Panc1 (cell line): ENCODE data around the gene SOX12. TPM values are rescaled to one million over a fixed set of nuclear protein-coding genes. Genes with fewer than 3 reads are reported as not detected.

Experiments used
- ATAC-seq: fragments of 200-7000 bp; cut with Tn5 transposase; 2 replicates; pipeline ENCODE4 v1.9.1; 2020; ENCODE audit warnings: mild to moderate bottlenecking, moderate library complexity
- BruUV-seq: library from RNA; stranded (reverse); fragments of 400-500 nt; replicated peaks from 2 replicates; lab custom pipeline; 2021; lab: Mats Ljungman, UMichigan
- CTCF ChIA-PET: fragments of 300-600 bp; sonication (Branson Sonifier 250); formaldehyde crosslinking; loops from one replicate; lab custom pipeline; 2022; ENCODE audit warnings: antibody characterized with exemption; lab: Charles Lee
- POLR2A ChIA-PET: fragments of 300-600 bp; sonication (Branson Sonifier 250); formaldehyde crosslinking; loops from one replicate; lab custom pipeline; 2022; ENCODE audit warnings: antibody characterized with exemption; lab: Charles Lee
- DNase-seq: peaks from one replicate; pipeline ENCODE4 v3.0.0-alpha.2; 2010; ENCODE audit warnings: low read depth, low spot score
- H3K27ac ChIP-seq: 2 replicates; pipeline ENCODE4 v1.5.1; 2011; ENCODE audit warnings: mild to moderate bottlenecking, low read length, inconsistent platforms
- H3K27me3 ChIP-seq: fragments of 200-500 bp; sonication (Bioruptor generic); 2 replicates; pipeline ENCODE4 v1.6.0; 2014; ENCODE audit warnings: low read length, inconsistent platforms; ENCODE audit not compliant: control insufficient read depth, insufficient read depth
- H3K36me3 ChIP-seq: fragments of 200-500 bp; sonication (Bioruptor generic); 2 replicates; pipeline ENCODE4 v1.5.1; 2014; ENCODE audit warnings: inconsistent platforms, mild to moderate bottlenecking, low read length, moderate library complexity; ENCODE audit not compliant: control insufficient read depth, insufficient read depth
- H3K4me1 ChIP-seq: 2 replicates; pipeline ENCODE4 v1.5.1; 2011; ENCODE audit warnings: inconsistent platforms, mild to moderate bottlenecking, low read length, moderate library complexity; ENCODE audit not compliant: control insufficient read depth, insufficient read depth
- H3K4me3 ChIP-seq, 2 experiments: 2 replicates each; pipeline ENCODE4 v1.5.1; 2011 to 2012; ENCODE audit warnings: low read depth in 2 of 2, low read length in 2 of 2, mild to moderate bottlenecking in 2 of 2, inconsistent platforms in 1 of 2, moderate library complexity in 1 of 2
- H3K9me3 ChIP-seq: fragments of 200-500 bp; sonication (Bioruptor generic); 2 replicates; pipeline ENCODE4 v1.5.1; 2014; ENCODE audit warnings: low read depth, mild to moderate bottlenecking, inconsistent platforms, low read length, moderate library complexity; ENCODE audit not compliant: control insufficient read depth, insufficient read depth
- POLR2AphosphoS5 ChIP-seq: IDR thresholded peaks from 2 replicates; pipeline ENCODE4 v1.6.1; 2012; ENCODE audit warnings: mild to moderate bottlenecking, low read depth, low read length, moderate library complexity
- SIN3A ChIP-seq: IDR thresholded peaks from 2 replicates; pipeline ENCODE4 v1.6.1; 2012; ENCODE audit warnings: low read depth, mild to moderate bottlenecking, low read length, moderate library complexity, borderline replicate concordance; ENCODE audit not compliant: insufficient read depth
- TCF7L2 ChIP-seq: IDR thresholded peaks from 2 replicates; pipeline ENCODE4 v1.6.1; 2011; ENCODE audit warnings: mild to moderate bottlenecking, low read depth, low read length, inconsistent platforms
- in situ Hi-C: cut with HindIII; loops from 2 replicates; pipeline ENCODE4 v1.10.0; 2016; ENCODE audit warnings: low sequenced_read_pairs, low pct_unique_long_range_greater_than_20kb
- intact Hi-C: fragments of 100-400 bp; cut with micrococcal nuclease; formaldehyde crosslinking; loops from one replicate; pipeline ENCODE4 v1.10.0; 2022; ENCODE audit not compliant: unreplicated experiment
- total RNA-seq: library from RNA; stranded (reverse); gene quantifications from one replicate; pipeline ENCODE4 v1.2.1, GENCODE V29; 2021; ENCODE audit not compliant: unreplicated experiment
- TF ChIP-seq, protein P1 (sequence below): fragments of 450-650 bp; IDR thresholded peaks from 2 replicates; pipeline ENCODE4 v1.5.1; 2017; ENCODE audit warnings: mild to moderate bottlenecking
- TF ChIP-seq, protein P2 (sequence below), 2 experiments: IDR thresholded peaks; 2 replicates each; pipeline ENCODE4 v1.6.1; 2011 to 2012; ENCODE audit warnings: low read depth in 2 of 2, control low read depth in 1 of 2, low read length in 1 of 2, mild to moderate bottlenecking in 1 of 2, moderate library complexity in 1 of 2; ENCODE audit not compliant: insufficient read depth in 1 of 2

Gene SOX12
- total RNA-seq, 1 experiment from 2014 or later: 48.6 TPM

DNA sequence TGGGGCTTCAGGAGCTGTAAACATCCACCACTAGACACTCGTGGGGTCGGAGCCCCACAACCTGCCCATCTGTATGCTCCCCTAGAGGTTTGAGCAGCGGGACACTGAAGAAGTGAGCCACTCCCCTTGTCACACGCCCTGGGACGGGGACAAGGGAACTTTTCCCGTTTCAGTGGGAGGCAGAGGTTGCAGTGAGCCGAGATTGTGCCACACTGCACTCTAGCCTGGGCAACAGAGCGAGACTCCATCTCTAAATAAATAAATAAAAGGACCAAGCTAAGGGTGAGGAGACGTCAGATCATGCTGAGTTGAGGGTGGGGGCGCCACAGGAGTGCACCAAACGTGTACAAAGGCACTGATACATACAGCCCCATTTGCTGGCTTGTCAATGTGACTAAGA is 19.6 kb upstream of the SOX12 start:
- ChIA-PET CTCF (no interaction called here), POLR2A (no interaction called here)

DNA sequence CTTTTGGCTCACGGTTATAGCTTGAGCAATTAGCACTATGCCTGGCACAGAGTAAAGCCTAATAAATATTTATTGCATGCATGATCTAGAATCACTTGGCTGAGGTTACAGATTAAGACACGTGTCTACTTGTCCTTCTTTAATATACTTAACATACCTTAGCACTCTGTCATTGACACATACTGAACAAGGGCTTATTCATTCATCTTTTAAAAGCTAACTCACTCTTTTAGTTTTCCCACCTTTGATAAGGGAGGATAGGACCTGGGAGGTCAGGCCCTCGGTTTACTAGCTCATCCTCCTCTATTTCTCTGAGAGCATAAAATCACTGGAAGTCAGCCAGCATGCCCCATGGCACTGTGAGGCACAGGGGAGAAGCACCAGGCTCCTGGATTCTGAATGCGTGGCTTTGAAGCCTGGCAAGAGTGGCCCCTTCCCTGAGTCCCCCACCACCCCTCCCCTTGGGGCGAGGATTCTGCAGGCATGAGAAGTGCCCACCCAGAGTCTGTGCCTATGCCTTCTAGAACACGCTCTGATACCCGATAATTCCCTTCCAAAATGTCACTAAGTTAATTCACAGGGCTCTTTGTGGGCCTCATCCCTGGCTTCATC is 16.8 kb upstream of the SOX12 start:
- ChIA-PET CTCF (no interaction called here), POLR2A (no interaction called here)
- no peak overlapping the region for H3K4me3 ChIP-seq
- TF ChIP-seq POLR2AphosphoS5 (no peak), TCF7L2 (no peak), SIN3A (no peak)
- TF ChIP-seq, protein P1, sequence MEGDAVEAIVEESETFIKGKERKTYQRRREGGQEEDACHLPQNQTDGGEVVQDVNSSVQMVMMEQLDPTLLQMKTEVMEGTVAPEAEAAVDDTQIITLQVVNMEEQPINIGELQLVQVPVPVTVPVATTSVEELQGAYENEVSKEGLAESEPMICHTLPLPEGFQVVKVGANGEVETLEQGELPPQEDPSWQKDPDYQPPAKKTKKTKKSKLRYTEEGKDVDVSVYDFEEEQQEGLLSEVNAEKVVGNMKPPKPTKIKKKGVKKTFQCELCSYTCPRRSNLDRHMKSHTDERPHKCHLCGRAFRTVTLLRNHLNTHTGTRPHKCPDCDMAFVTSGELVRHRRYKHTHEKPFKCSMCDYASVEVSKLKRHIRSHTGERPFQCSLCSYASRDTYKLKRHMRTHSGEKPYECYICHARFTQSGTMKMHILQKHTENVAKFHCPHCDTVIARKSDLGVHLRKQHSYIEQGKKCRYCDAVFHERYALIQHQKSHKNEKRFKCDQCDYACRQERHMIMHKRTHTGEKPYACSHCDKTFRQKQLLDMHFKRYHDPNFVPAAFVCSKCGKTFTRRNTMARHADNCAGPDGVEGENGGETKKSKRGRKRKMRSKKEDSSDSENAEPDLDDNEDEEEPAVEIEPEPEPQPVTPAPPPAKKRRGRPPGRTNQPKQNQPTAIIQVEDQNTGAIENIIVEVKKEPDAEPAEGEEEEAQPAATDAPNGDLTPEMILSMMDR: no peak
- TF ChIP-seq, protein P2, sequence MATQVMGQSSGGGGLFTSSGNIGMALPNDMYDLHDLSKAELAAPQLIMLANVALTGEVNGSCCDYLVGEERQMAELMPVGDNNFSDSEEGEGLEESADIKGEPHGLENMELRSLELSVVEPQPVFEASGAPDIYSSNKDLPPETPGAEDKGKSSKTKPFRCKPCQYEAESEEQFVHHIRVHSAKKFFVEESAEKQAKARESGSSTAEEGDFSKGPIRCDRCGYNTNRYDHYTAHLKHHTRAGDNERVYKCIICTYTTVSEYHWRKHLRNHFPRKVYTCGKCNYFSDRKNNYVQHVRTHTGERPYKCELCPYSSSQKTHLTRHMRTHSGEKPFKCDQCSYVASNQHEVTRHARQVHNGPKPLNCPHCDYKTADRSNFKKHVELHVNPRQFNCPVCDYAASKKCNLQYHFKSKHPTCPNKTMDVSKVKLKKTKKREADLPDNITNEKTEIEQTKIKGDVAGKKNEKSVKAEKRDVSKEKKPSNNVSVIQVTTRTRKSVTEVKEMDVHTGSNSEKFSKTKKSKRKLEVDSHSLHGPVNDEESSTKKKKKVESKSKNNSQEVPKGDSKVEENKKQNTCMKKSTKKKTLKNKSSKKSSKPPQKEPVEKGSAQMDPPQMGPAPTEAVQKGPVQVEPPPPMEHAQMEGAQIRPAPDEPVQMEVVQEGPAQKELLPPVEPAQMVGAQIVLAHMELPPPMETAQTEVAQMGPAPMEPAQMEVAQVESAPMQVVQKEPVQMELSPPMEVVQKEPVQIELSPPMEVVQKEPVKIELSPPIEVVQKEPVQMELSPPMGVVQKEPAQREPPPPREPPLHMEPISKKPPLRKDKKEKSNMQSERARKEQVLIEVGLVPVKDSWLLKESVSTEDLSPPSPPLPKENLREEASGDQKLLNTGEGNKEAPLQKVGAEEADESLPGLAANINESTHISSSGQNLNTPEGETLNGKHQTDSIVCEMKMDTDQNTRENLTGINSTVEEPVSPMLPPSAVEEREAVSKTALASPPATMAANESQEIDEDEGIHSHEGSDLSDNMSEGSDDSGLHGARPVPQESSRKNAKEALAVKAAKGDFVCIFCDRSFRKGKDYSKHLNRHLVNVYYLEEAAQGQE (IDR thresholded peaks at IDR 0.05; ENCODE audit: insufficient read depth in 1 of 2, low read depth in 2 of 2, low read length in 1 of 2): no peak
- ATAC-seq (no peak), DNase-seq (no peak)
- intact Hi-C loops: no loop called here
- H3K27me3 ChIP-seq: no peaks in the 10 kb centered on the region
- BruUV-seq: no TSS peak
- in situ Hi-C loops: no loop called here
- H3K36me3 ChIP-seq: no peaks in the 10 kb centered on the region
- no peaks in the 10 kb centered on the region for H3K9me3 ChIP-seq
- H3K27ac ChIP-seq: peak overlapping the region; percentile 14; the same call in 1 of the 2 replicates
- peaks cover 12% of the 10 kb centered on the region for H3K4me1 ChIP-seq

More for the DNA sequence above, 19.6 kb upstream of the SOX12 start:
- Histone ChIP-seq H3K9me3 (no peaks in the 10 kb centered on the region), H3K4me3 (no peak overlapping the region), H3K27me3 (no peaks in the 10 kb centered on the region), H3K27ac (no peak overlapping the region), H3K4me1 (peaks cover 18% of the 10 kb centered on the region), H3K36me3 (no peaks in the 10 kb centered on the region)
- intact Hi-C loops (no loop called here), in situ Hi-C loops (no loop called here)
- no peak for TF ChIP-seq TCF7L2
- TF ChIP-seq, protein P2 (IDR thresholded peaks at IDR 0.05; ENCODE audit: insufficient read depth in 1 of 2, low read depth in 2 of 2, low read length in 1 of 2): no peak
- TF ChIP-seq POLR2AphosphoS5: no peak
- TF ChIP-seq, protein P1: no peak
- no peak for TF ChIP-seq SIN3A
- ATAC-seq: no peak
- no TSS peak for BruUV-seq
- no peak for DNase-seq
